ENCODE data around the gene SCAI. TPM values are rescaled to one million over a fixed set of nuclear protein-coding genes. Genes with fewer than 3 reads are reported as not detected.
"Not testable (repeated sequence)": the region's sequence is repeated elsewhere in the genome, so short reads cannot be mapped to it uniquely, and the experiment has no call there.

The SCAI gene
- total RNA-seq, 3 donors from 2014 or later (not counting 1 experiment from before 2014, with no cell fraction given) = 8.5 to 13.0 (median 10.7) TPM

DNA sequence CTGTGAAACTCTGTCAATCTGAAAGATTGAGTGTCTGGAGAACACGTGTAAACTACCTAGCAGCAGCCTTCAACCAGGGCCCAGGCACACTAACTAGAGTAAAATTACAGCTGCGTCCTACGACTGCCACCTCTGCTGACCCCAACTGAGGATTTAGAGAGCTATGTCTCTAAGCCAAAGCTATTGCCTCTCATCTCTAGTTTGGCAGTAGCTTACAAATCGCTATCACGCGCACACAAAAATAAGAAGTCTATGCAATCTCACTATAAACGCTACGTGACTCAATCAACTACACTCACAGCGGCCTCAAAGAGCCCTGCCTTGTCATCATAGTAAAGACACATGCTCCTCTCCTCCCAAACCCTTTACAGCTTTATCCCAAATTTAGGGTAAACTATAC is 37.5 kb upstream of the SCAI start:
- Histone ChIP-seq H3K27ac (ENCODE audit: low read length) (no peak overlapping the region), H3K4me3 (ENCODE audit: low read length) (no peak overlapping the region), H3K36me3 (ENCODE audit: control insufficient read depth, insufficient read depth, low read length) (no peaks in the 10 kb centered on the region), H3K9me3 (ENCODE audit: control insufficient read depth, insufficient read depth, low read length) (no peaks in the 10 kb centered on the region), H3K4me1 (ENCODE audit: control insufficient read depth, insufficient read depth, low read length) (peaks cover 3% of the 10 kb centered on the region), H3K27me3 (ENCODE audit: control insufficient read depth, insufficient read depth, low read length) (no peaks in the 10 kb centered on the region)
- H3K9me3 Mint-ChIP-seq = no peaks in the 10 kb centered on the region
- WGBS (ENCODE audit: insufficient coverage) = 95% methylated on average over 9 of the region's 9 CpGs
- no peak overlapping the region for H3K27ac Mint-ChIP-seq
- DNase-seq (no peak), ATAC-seq (no peak)
- intact Hi-C loops (cut with micrococcal nuclease) = no loop called here
- peaks cover 60 to 76% of the 10 kb centered on the region in 2 donors for H3K4me1 Mint-ChIP-seq
- H3K27me3 Mint-ChIP-seq (ENCODE audit: low read depth in 2 of 2) = no peaks in the 10 kb centered on the region
- no peaks in the 10 kb centered on the region for H3K36me3 Mint-ChIP-seq
- TF ChIP-seq, protein P1, sequence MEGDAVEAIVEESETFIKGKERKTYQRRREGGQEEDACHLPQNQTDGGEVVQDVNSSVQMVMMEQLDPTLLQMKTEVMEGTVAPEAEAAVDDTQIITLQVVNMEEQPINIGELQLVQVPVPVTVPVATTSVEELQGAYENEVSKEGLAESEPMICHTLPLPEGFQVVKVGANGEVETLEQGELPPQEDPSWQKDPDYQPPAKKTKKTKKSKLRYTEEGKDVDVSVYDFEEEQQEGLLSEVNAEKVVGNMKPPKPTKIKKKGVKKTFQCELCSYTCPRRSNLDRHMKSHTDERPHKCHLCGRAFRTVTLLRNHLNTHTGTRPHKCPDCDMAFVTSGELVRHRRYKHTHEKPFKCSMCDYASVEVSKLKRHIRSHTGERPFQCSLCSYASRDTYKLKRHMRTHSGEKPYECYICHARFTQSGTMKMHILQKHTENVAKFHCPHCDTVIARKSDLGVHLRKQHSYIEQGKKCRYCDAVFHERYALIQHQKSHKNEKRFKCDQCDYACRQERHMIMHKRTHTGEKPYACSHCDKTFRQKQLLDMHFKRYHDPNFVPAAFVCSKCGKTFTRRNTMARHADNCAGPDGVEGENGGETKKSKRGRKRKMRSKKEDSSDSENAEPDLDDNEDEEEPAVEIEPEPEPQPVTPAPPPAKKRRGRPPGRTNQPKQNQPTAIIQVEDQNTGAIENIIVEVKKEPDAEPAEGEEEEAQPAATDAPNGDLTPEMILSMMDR (IDR thresholded peaks at IDR 0.05) = no peak
- H3K4me3 Mint-ChIP-seq = no peak overlapping the region

DNA sequence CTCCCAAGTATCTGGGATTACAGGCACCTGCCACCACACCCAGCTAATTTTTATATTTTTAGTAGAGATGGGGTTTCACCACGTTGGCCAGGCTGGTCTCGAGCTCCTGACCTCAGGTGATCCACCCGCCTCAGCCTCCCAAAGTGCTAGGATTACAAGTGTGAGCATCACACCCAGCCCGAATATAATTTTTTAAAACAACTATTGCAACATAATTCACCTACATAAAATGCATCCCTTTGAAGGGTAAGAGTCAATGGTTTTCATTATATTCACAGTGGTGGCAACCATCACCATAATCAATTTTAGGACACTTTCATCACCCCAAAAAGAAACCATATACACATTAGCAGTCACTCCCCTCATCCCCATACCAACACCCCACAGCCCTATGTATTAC is 36.4 kb upstream of the SCAI start:
- Mint-ChIP-seq H3K27ac (peak overlapping the region; percentile 41 to 66), H3K4me1 (peaks cover 65 to 75% of the 10 kb centered on the region in 2 donors)
- H3K36me3 Mint-ChIP-seq; H3K27ac ChIP-seq (ENCODE audit: low read length); H3K4me3 Mint-ChIP-seq; H3K27me3 ChIP-seq (ENCODE audit: control insufficient read depth, insufficient read depth, low read length); H3K4me1 ChIP-seq (ENCODE audit: control insufficient read depth, insufficient read depth, low read length); ATAC-seq; H3K9me3 Mint-ChIP-seq; H3K9me3 ChIP-seq (ENCODE audit: control insufficient read depth, insufficient read depth, low read length); H3K36me3 ChIP-seq (ENCODE audit: control insufficient read depth, insufficient read depth, low read length); intact Hi-C loops (cut with micrococcal nuclease); H3K27me3 Mint-ChIP-seq (ENCODE audit: low read depth in 2 of 2); DNase-seq; H3K4me3 ChIP-seq (ENCODE audit: low read length): not testable (repeated sequence)
- WGBS (ENCODE audit: insufficient coverage) = 80% methylated on average over 1 of the region's 4 CpGs

DNA sequence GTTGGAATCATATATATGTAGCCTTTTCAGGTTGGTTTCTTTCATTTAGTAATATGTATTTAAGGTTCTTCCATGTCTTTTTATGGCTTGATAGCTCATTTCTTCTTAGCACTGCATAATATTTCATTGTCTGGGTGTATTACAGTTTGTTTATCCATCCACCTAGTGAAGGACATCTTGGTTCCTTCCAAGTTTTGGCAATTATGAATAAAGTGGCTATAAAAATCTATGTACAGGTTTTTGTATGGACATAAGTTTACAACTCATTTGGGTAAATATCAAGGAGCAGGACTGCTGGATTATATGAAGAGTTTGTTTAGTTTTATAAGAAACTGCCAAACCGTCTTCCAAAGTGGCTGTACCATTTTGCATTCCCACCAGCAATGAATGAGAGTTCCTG is 34.6 kb upstream of the SCAI start:
- H3K27ac Mint-ChIP-seq = peak overlapping the region in 1 of 2 donors; percentile 56
- H3K36me3 Mint-ChIP-seq = no peaks in the 10 kb centered on the region
- Histone ChIP-seq H3K4me3 (ENCODE audit: low read length) (no peak overlapping the region), H3K36me3 (ENCODE audit: control insufficient read depth, insufficient read depth, low read length) (peaks cover 4% of the 10 kb centered on the region), H3K9me3 (ENCODE audit: control insufficient read depth, insufficient read depth, low read length) (no peaks in the 10 kb centered on the region), H3K4me1 (ENCODE audit: control insufficient read depth, insufficient read depth, low read length) (peaks cover 1% of the 10 kb centered on the region), H3K27ac (ENCODE audit: low read length) (no peak overlapping the region), H3K27me3 (ENCODE audit: control insufficient read depth, insufficient read depth, low read length) (no peaks in the 10 kb centered on the region)
- ATAC-seq = no peak
- no peaks in the 10 kb centered on the region for H3K27me3 Mint-ChIP-seq (ENCODE audit: low read depth in 2 of 2)
- intact Hi-C loops (cut with micrococcal nuclease) = no loop called here
- H3K4me3 Mint-ChIP-seq = no peak overlapping the region
- DNase-seq = no peak
- H3K9me3 Mint-ChIP-seq = no peaks in the 10 kb centered on the region
- 100% methylated on average over 1 of the region's 1 CpG for WGBS (ENCODE audit: insufficient coverage)
- TF ChIP-seq, protein P1 (IDR thresholded peaks at IDR 0.05) = no peak
- peaks cover 60 to 64% of the 10 kb centered on the region in 2 donors for H3K4me1 Mint-ChIP-seq

DNA sequence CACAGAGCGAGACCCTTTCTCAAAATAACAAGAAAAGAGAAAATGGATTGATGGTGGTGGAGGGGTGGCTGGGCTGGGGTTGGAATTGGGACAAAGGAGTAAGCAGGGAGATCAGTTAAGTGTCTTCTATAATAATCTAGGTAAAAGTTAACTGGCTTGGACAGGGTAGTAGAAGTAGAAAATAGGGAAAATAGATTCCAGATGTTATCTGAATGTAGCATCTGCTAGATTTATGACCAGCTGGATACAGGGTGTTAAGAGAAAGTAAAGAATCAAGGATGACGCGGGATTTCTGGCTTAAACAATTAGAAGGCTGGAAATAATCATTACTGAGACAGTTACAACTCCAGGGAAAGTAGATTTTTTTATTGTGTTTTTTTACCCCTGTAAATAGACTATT is 33.3 kb upstream of the SCAI start:
- H3K4me3 Mint-ChIP-seq = no peak overlapping the region

More for the DNA sequence above, 33.3 kb upstream of the SCAI start:
- ATAC-seq = no peak
- no peaks in the 10 kb centered on the region for H3K9me3 Mint-ChIP-seq
- no peaks in the 10 kb centered on the region for H3K9me3 ChIP-seq (ENCODE audit: control insufficient read depth, insufficient read depth, low read length)
- H3K36me3 ChIP-seq (ENCODE audit: control insufficient read depth, insufficient read depth, low read length) = peaks cover 4% of the 10 kb centered on the region
- peaks cover 7% of the 10 kb centered on the region for H3K4me1 ChIP-seq (ENCODE audit: control insufficient read depth, insufficient read depth, low read length)
- peaks cover 60 to 65% of the 10 kb centered on the region in 2 donors for H3K4me1 Mint-ChIP-seq
- TF ChIP-seq, protein P1 (IDR thresholded peaks at IDR 0.05) = no peak
- no peak overlapping the region for H3K27ac ChIP-seq (ENCODE audit: low read length)
- peak overlapping the region; percentile 41 to 73 for H3K27ac Mint-ChIP-seq
- 100% methylated on average over 3 of the region's 3 CpGs for WGBS (ENCODE audit: insufficient coverage)
- no peaks in the 10 kb centered on the region for H3K27me3 ChIP-seq (ENCODE audit: control insufficient read depth, insufficient read depth, low read length)
- no peak overlapping the region for H3K4me3 ChIP-seq (ENCODE audit: low read length)
- no peak for DNase-seq
- no peaks in the 10 kb centered on the region for H3K27me3 Mint-ChIP-seq (ENCODE audit: low read depth in 2 of 2)
- no peaks in the 10 kb centered on the region for H3K36me3 Mint-ChIP-seq
- intact Hi-C loops (cut with micrococcal nuclease) = no loop called here
